HPDE6-E6E7 (cell line): ENCODE results near the gene RPL29.

Source experiments
- DNase-seq: peaks from one replicate; pipeline ENCODE4 v3.0.0; 2011; ENCODE audit warnings: missing footprints; ENCODE audit errors: extremely low spot score

Gene RPL29

DNA sequence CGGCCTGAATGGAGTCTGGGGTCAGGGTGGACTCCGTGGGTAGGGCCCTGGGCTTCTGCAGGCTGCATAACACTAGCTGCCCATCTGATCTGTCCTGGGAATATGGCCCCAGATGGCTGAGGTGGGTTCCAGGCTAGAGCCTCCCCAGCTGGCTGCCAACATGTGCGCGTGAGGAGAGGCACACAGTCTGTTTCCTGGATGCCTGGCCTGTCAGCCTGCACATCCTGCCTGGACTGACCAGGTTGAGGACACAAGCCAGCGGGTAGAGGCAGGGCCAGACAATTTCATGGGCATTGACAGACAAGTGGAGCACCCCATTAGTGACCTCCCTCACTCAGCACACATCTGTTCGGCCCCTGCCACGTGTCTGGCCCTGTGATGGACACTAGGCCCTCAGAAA is 29.8 kb upstream of the RPL29 start:
- DNase-seq, result no peak

DNA sequence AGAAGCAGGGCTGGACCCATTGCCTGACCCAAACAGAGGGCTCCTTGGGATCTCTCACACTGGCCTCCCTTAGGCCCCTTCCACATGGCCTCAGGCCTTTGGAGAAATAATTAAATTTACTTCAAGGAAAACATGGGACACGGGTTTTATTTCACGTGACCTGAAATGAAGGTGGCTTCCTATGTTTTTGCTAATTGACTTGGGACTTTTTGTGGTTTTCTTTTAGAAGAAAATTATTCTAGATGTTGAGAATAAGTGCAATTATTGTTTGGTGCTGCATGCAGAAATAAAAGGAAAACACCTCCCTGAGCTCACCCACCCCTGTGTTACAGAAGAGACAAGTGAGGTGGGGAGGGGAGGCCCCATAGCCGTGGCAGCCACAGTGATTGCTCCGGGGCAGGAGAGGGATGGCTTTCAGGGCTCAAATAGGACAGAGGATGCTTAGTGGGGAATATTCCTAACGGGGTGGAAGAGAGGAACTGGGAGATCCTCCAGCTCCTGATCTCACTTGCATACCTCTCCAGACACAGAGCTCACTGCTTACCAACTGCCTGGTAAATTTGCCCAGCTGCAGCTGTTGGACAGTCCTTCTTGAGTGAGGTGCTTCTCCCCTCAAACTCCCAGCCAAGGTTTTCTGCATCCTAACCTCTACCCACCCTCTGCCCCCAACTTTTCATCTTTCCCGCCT is 29.2 kb upstream of the RPL29 start:
- DNase-seq, result no peak

DNA sequence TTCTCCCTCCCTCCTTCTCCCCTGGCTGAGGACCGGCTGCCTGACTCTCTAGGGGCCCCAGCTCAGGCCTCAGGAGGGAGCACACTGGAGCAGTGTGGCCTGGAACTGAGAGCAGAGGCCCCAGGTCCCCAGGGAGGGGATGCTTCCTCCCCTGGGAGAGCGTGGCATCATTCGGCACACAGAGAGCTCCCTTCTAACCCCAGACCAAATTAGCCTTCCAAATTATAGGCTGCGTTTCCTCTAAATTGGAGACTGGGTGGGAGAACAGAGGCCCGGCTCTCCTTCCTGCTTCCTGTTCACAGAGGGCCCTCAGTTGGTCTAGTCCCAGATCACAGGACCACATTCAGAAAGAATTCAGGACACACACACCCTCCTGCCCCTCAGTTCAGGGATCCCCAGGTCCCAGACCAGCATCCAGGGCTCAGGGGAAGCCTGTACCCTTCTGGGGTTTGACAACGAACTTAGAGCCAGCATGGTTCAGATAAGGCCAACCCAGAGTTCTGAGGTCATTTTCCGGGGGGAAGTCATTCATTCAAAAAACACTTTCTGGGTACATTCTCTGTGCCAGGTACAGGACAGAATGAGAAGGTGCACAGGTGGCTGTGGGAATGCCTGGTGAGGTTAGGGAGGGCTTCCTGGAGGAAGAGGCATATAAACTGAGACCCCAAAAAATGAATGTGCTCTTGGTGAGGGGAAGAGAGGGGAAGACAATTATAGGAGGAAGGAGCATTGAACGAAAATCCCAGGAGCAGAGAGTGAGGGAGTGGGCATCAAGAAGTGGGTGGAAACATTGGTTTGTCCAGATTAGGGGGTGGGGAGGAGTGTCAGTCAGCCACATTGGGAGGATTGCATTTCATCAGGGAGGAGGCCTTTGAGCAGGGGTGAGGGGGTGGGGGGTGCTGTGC is 28.4 kb upstream of the RPL29 start:
- no peak for DNase-seq

DNA sequence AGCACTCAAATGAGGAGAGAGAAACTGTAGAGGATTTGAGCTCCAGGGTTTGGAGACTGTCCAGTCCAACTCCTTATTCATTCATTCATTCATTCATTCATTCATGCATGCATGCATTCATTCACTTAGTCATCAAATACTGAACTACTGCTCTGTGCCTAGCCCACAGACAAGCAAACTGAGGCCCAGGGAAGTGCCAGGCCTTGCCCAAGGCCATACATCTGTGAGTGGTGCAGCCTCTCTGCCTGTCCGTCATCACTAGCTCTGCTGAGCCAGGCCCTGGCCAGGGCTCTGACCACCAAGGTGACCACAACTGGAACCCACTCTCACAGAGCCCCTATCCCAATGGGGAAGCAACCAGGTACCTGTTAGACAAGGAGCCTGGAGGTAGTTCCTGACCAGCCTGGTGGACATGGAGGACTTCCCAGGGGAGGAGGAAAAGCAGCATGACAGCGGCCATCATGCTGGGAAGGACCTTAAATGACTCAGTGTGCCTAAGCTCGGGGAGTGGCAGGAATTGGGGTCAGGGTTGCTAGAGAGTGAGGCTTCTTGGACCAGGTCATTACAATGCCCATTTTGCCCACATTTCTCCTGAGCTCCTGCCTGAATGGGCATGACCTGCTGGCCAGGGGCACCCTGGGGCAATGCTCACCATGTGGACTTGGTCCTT is 27.5 kb upstream of the RPL29 start:
- no peak for DNase-seq

DNA sequence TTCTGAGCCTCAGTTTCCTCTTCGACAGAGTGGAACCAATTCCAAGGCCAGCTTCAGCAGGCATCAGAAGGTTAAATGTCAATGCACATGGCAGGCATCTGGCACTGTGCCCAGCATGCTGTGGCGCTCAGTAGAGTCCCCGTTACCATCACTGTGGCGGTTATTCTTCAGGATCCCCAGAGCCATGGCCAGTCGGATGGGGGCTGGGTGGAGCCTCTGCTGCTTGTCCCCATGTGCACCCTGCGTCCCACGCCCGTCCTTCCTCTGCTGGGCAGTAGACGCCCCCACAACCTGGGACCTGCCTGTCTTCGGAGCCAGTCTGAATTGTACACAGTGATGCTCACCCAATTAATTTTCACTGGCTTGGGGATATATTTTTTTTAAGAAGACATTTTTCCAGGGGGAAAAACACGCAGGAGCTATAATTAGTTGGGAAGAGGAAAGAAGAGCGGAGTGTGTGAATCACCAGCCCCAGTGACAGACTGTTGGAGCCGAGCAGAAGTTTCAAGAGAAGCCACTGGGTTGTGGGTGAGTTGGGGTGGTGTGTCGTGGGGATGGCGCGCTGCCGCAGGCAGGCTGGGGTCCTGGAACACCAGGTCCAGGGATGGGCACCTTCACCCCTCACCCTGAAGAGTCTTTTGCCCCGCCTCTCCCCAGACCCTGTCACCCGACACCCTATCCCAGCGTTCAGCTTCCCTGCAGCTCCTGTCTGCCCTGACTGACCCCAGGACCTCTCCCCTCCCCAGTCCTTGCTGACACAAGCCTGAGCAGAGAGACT is 26.8 kb upstream of the RPL29 start:
- no peak for DNase-seq

DNA sequence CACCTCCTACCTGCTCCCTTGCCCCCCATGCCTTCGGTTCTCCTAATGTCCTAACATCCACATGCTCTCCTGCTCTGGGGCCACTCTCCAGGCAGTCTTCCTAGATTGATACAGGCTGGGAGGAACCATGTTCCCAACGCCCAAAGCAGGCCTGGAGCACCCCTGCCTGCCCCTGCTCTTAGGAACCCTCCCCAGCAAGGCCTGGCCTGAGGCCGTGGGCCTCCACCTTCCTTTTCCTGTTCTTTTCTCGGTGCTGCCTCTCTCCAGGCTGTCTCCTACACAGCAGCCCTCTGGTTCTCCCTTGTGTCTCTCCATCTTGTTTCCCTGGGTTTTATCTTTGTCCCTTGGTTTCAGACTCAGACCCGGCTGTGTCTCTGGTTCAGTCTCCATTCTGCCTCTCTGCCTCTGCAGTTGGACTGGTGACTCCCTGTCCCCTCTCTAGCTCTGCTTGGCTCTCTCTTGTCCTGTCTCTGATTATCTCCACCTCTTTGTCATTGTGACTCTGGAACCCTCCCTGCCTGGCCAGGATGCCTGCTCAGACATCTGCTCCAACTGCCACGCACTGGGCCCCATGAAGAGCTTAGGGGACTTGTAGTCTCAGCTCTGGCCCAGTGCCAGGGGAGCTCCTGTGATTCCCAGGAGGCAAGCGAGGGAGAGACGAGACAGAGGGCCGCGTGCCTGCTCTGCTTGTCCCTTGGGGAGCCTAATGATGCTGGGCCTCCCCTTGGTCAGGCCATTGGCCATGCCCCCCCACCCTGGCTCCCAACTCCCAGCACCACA is 26.0 kb upstream of the RPL29 start:
- DNase-seq, result no peak

DNA sequence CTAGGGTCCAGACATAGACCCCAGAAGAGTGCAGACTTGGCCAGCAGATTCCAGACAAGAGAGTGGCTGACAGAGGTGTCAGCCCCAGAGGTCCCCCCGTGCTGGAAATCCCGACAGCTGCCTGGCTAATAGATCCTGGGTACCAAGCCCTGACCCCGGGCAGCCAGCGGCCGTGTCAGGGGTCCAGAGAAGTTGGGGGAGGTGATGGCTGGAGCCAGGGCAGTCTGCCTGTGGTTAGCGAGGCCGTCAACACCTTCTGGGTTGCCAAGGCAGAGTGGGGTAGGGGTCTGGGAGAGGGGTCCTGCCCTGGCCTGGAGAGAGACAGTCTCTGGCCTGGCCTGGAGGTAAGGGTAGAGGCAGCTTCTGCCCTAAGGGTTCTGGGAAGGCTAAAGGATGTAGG is 25.1 kb upstream of the RPL29 start:
- DNase-seq, result no peak

DNA sequence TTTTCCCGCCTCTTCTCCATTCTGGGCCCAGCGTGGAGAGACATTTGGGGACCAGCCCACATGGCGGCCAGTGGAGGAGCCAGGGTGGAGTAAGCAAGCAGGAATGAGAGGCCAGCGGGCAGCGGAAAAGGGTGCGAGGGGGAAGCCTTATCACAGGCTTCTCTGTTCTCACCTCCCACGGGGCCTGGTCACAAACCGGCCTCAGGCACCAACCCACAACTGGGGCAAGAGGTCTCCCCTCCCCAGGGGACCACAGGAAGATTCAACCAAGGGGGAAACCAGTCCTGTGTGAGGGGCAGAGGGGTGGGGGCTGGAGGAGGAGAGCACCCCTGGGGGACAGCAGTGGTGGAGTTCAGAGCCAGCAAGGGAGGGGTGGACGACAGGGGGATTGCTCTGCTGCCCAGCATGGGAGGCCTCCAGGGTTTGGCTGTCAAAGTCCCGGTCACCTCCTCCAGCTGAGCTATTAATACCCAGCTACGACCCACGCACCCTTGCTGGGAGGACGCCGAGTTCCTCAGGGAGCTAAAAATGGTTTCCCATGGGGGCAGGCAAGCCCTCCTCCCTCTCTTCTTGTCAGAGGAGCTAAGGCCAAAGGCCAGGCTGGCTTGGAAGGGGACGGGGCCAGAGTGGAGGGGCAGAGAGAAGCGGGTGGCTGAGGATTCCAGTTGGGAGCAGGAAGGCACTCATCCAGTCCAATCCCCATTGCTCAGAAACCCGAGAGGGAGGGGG is 23.8 kb upstream of the RPL29 start:
- no peak for DNase-seq

DNA sequence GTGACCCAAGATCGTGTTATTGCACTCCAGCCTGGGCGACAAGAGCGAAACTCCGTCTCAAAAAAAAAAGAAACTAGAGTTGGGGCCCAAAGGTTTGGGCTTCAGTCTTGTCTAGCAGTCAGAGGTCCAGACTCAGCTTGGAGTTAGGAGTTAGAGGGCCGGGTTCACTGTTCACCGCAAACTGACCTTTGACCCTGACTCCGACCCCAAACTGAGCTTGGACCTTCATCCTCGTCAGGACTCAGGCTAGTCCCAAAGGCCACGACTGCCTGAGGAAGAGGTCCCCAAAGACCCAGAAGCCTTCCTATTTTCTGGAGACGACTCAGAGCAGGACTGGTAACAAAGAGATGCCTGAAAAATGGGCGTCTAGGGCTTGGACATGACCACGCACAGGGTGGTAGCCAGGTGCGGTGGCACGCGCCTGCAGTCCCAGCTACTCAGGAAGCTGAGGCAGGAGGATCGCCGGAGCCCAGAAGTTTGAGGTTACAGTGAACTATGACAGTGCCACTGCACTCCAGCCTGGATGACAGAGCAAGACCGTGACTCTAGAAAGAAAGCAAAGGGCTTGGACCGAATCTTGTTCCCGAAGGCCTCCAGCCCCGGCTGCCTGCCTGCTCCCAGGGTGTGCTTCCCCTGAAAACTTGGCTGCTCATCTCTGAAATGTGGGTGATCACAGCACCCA is 22.8 kb upstream of the RPL29 start:
- DNase-seq, result no peak

DNA sequence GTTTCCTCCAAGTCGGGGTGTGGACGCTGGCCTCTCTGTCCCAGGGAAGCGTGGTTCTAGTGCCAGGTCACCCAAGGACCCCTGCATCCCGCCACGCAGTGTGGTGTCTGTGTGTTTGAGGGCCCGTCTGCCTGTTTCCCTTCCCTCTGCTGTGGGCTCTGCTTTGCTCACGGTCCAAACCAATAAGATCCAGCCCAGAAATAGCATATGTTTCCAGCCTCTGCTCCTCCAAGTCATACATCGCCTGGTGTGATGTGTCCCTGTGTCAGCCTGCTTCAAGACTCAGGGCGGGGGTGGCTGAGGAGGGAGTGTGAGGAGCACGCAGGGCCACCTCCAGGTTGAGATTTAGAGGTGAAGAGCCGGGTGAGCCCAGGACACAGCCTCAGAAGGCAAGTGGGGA is 21.9 kb upstream of the RPL29 start:
- DNase-seq, result no peak

DNA sequence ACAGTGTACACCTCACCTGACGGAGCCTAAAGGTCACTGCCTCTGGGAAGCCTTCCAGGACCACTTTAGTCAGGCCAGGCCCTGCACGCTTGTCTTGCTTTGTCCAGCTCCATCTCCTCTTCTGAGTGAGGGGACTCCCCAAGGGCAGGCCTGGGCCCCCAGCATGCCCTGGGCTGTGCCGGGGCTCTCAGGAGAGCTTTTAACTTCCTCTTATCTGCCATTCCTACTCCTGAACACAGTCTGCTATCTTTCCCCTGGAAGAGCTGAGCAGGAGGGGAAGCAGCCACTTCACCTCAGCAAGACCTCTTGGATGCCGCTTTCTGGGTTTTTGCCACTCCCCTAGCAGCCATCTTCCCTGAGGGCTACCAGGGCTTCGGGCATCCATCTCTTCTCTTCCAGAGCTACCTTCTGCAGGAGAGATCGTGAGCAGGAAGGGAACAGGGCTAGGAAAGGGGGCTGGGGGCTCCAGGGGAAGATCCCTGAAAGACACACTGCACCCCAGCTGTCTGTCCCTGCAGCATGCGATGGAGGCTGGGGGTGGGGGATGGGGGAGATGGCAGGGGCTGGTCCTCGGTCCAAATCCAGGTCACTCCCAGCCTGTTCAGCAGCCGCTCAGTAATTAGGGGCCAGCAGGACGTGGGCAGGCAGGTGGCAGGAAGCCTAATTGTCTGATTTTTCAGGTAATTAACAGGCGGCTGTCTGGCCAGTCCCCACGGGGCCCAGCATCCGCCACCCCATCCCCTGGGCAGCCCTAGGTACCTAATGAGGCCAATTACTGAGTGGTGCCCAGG is 19.9 kb upstream of the RPL29 start:
- no peak for DNase-seq

DNA sequence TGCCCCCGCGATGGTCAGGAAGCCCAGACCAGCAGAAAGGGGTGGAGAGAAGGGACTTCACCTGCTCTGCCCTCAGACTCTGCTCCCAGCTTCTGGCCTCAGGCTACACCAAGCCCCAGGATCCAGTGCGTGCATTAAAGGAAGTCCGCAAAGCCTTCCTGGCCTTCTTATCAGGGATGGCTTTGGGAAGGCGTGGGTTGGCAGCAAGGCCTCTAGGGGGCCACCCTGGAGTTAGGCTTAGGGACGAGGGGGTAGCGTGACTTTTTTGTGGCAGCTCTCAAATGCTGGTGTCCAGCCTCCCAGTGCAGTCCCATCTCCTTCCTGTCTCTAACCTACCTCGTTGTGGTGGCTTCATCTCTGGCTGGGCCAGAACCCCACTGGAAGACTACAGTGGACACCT is 18.9 kb upstream of the RPL29 start:
- DNase-seq, result no peak

DNA sequence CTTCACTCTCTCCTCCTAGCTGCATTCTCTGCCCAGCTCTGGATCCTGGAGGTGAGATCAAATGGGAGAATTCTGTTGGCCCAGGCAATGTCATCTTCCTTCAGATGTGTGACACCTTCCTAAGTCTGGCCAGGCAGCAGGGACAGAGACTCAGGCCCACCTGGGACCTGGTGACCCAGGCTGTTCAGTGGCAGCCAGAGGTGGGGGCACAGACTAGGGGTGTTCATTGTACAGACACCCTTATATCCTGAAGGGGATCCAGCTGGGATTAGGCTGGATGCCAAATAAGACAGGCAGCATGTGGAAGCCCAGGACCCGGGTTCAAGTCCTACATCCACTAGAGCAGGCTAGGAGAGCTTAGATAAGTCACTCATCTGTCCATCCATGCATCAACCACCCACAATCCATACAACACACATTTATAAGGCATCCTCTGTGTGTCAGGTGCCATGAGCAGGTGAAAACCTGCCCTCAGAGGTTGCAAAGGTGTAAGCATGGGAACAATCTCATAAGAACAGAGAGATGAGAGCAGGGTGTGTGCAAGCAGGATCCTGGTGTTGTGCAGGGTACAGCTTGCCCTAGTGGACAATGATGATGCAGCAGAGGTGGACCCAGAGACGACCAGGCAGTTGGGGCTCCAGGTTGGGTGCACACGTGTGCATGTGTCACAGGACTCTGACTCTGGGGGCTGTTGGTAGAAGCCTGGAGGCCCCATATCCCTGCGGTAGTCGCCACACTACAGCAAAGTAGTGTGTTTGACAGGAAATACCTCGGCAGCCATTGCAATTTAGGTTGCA is 18.3 kb upstream of the RPL29 start:
- DNase-seq, result no peak

DNA sequence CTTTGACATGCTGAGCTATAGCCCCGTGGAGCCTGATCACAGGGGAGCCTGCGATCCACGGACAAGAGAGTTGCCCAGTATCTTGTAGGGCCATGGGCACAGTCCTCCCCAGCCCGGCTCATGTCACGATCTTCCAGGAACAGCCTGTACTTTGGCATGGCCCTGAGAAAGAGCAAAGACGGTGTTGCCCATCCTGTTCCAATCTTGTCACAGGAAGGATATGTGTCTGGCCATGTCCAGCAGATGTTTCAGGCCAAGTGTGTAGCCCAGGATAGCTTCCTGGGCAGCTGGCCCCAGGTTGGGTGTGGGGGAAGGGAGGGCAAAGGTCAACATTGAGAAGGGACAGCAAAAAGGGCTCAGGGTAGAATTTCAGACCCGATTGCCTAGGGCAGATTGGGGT is 17.0 kb upstream of the RPL29 start:
- no peak for DNase-seq

DNA sequence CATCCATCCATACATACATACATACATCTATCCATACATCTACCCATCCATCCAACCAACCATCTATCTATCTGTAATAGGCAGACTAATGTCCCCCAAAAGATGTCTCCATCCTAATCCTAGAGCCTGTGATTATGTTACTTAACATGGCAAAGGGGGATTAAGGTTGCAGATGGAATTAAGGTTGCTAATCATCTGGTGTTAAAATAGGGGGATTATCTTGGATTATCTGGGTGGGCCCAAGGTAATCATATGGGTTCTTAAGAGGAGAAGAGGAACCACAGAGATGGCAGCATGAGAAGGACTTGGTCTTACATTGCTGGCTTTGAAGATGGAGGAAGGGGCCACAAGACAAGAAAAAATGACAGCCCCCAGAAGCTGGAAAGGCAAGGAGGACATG is 14.7 kb upstream of the RPL29 start:
- DNase-seq, result no peak

DNA sequence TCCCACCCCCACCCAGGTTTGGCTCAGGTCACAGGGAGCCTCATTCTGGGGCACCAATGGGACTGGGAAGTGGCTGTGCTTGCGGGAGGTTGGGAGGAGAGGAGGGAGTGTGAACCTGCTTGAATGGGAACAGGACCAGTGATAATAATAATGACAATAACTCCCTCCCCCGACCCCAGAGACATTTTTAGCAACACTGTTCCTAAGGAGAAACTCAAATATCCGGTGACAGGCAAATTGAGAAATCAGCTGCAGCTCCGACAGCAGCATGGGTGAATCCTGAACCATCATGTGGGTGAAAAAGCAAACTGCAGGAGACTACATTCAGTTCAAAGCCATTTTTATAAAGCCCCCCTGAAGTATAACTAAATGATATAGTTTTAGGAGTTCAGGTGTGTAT is 11.6 kb upstream of the RPL29 start:
- DNase-seq, result no peak

DNA sequence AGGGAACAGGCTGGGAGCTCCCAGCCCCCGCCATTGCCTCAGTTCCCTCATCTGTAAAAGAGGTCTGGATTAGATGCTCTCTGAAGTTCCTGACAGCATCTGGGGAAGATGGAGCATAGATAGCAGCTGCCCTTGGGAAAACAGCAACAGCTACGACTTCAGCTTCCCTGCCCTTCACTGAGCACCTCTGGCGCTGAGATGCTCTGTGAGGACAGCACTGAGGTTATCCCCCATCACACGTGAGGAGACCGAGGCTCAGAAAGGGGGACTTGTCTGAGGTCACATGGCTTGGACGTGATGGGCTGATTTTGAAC is 11.1 kb upstream of the RPL29 start:
- DNase-seq, result no peak

DNA sequence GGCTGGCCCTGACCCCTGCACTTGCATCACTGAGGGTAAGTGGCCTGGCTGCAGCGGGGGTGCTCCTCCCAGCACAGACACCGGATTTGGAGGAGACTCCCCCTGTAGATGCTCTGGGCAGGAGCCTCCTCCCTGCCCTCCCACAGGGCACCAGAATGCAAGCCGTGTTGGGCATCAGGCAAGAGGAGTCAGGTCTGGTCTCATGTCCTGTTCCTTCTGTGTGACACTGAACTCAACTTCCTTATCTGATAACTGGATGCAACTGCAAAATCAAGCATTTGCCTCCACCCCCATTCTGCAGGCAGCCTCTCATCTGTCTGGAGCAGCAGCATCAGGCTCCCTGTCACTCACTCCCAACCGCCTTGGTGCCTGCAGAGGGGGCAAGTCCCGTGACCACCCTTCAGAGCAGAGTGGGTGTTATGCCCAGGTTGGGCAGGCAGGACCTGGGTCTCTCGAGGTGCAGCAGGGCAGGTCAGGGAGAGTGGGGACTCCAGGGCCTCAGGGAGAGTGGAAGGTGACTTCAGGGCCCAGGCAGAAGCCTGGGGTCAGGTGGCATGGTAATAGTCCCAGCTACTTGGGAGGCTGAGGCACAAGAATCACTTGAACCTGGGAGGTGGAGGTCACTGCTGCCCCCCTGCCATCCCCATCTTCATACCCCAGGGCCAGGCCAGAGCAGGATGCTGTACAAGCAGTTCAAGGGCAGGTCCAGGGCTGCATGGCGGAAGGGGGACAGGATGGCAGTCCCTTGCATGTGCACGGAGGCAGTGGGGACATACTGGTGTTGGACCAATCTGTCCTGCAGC is 10.5 kb upstream of the RPL29 start:
- DNase-seq, result no peak
